Endothelial cell of umbilical vein (primary cell): Measurements from ENCODE around the gene OPCML. TPM values are rescaled to one million over a fixed set of nuclear protein-coding genes. Genes with fewer than 3 reads are reported as not detected.

Experiments
- BruUV-seq: library from RNA; stranded (reverse); fragments of 400-500 nt; replicated peaks from 2 replicates; lab custom pipeline; 2021; lab: Mats Ljungman, UMichigan
- CTCF ChIA-PET: fragments of 300-600, 350-600 bp; sonication (Branson Sonifier 250); formaldehyde crosslinking; loops from one replicate; lab custom pipeline; 2021; ENCODE audit warnings: antibody characterized with exemption, inconsistent platforms; lab: Charles Lee
- POLR2A ChIA-PET: fragments of 300-600, 350-600 bp; sonication (Branson Sonifier 250); formaldehyde crosslinking; loops from one replicate; lab custom pipeline; 2021; ENCODE audit warnings: antibody characterized with exemption, inconsistent platforms; lab: Charles Lee
- DNase-seq: peaks from one replicate; pipeline ENCODE4 v3.0.0-alpha.2; 2011; ENCODE audit warnings: low read depth, low spot score
- FAIRE-seq: peaks from 2 replicates; lab custom pipeline; 2011; peaks lifted over from hg19 to GRCh38; lab: Jason Lieb, UNC
- H2AFZ ChIP-seq: 2 replicates; pipeline ENCODE4 v1.6.0; 2012; ENCODE audit warnings: low read depth, low read length, control low read depth, inconsistent platforms
- H3K27ac ChIP-seq: 2 replicates; pipeline ENCODE4 v1.5.1; 2011; ENCODE audit warnings: low read depth, mild to moderate bottlenecking, control low read depth, low read length, moderate library complexity; ENCODE audit not compliant: insufficient read depth
- H3K27me3 ChIP-seq, 2 experiments: 2 replicates each; pipeline versions ENCODE4 v1.6.0 to v1.6.1; 2011; ENCODE audit warnings: low read length in 2 of 2, mixed read lengths in 1 of 2; ENCODE audit not compliant: control insufficient read depth in 2 of 2, insufficient read depth in 2 of 2
- H3K36me3 ChIP-seq, 2 experiments: 2 replicates in 1 of 2; 3 replicates in 1 of 2; pipeline ENCODE4 v1.5.1; 2011; ENCODE audit warnings: low read length in 2 of 2, mild to moderate bottlenecking in 1 of 2, moderate library complexity in 1 of 2; ENCODE audit not compliant: control insufficient read depth in 2 of 2, insufficient read depth in 2 of 2; ENCODE audit errors: extremely low read depth in 1 of 2
- H3K4me1 ChIP-seq: 3 replicates; pipeline ENCODE4 v1.5.1; 2011; ENCODE audit warnings: mild to moderate bottlenecking, low read length; ENCODE audit not compliant: control insufficient read depth, insufficient read depth; ENCODE audit errors: extremely low read depth
- H3K4me2 ChIP-seq: 2 replicates; pipeline ENCODE4 v1.6.1; 2011; ENCODE audit warnings: low read length, control low read depth, mixed read lengths; ENCODE audit not compliant: insufficient read depth
- H3K4me3 ChIP-seq, 3 experiments: fragments of 200-600 bp in 1 of 3; sonication (generic), shearing (Covaris generic) in 1 of 3; replicated peaks in 1 of 3; 2 replicates each; pipeline ENCODE4 v1.5.1; 2011 to 2016; ENCODE audit warnings: control low read depth in 3 of 3, low read length in 3 of 3, mild to moderate bottlenecking in 2 of 3, inconsistent platforms in 1 of 3, low read depth in 1 of 3, moderate library complexity in 1 of 3; ENCODE audit not compliant: insufficient read depth in 1 of 3
- H3K79me2 ChIP-seq: 2 replicates; pipeline ENCODE4 v1.6.0; 2012; ENCODE audit warnings: low read length, inconsistent platforms; ENCODE audit not compliant: control insufficient read depth, insufficient read depth
- H3K9ac ChIP-seq: replicated peaks from 2 replicates; pipeline ENCODE3; 2011; ENCODE audit warnings: low read length, control low read depth; ENCODE audit not compliant: insufficient read depth; ENCODE audit errors: extremely low read depth
- H3K9me1 ChIP-seq: replicated peaks from 3 replicates; pipeline ENCODE4 v1.6.0; 2011; ENCODE audit warnings: mild to moderate bottlenecking, low read length; ENCODE audit not compliant: control insufficient read depth, insufficient read depth; ENCODE audit errors: extremely low read depth
- H3K9me3 ChIP-seq: replicated peaks from 2 replicates; pipeline ENCODE4 v1.5.1; 2012; ENCODE audit warnings: low read length, inconsistent platforms; ENCODE audit not compliant: control insufficient read depth, insufficient read depth
- H4K20me1 ChIP-seq: replicated peaks from 2 replicates; pipeline ENCODE3; 2011; ENCODE audit warnings: mild to moderate bottlenecking, low read length; ENCODE audit not compliant: control insufficient read depth, insufficient read depth; ENCODE audit errors: extremely low read depth
- FOS ChIP-seq: IDR thresholded peaks from 2 replicates; pipeline ENCODE4 v1.6.1; 2011; ENCODE audit warnings: mild to moderate bottlenecking, low read length, moderate library complexity, borderline replicate concordance; ENCODE audit not compliant: insufficient read depth
- GATA2 ChIP-seq: IDR thresholded peaks from 2 replicates; pipeline ENCODE4 v1.7.0; 2011; ENCODE audit warnings: low read depth, mild to moderate bottlenecking, moderate library complexity, mixed read lengths, low read length; ENCODE audit not compliant: insufficient read length, insufficient read depth
- JUN ChIP-seq: IDR thresholded peaks from 2 replicates; pipeline ENCODE4 v1.6.1; 2011; ENCODE audit warnings: borderline replicate concordance, low read depth; ENCODE audit not compliant: insufficient read length, insufficient read depth
- MYC ChIP-seq: IDR thresholded peaks from one replicate; pipeline ENCODE4 v1.6.1; 2011; ENCODE audit warnings: mild to moderate bottlenecking, low read depth, low read length
- POLR2A ChIP-seq: IDR thresholded peaks from 2 replicates; pipeline ENCODE4 v1.6.1; 2012; ENCODE audit warnings: low read depth, mild to moderate bottlenecking, control low read depth, low read length
- POLR2AphosphoS5 ChIP-seq: IDR thresholded peaks from 2 replicates; pipeline ENCODE4 v1.6.1; 2012; ENCODE audit warnings: low read depth, mild to moderate bottlenecking, control low read depth, low read length, moderate library complexity; ENCODE audit not compliant: insufficient read depth
- dilution Hi-C: fragments of 300-500 bp; cut with MboI; formaldehyde crosslinking; loops from one replicate; pipeline ENCODE4 v1.15.0; 2019; ENCODE audit warnings: low sequenced_read_pairs; ENCODE audit not compliant: extremely low pct_ligation_motif_present
- intact Hi-C: fragments of 100-400 bp; cut with micrococcal nuclease; formaldehyde crosslinking; loops from one replicate; pipeline ENCODE4 v1.10.0; 2022
- polyA plus RNA-seq, 4 experiments: library from polyadenylated mRNA; depleted of rRNA in 3 of 4; stranded (reverse) in 3 of 4; unstranded in 1 of 4; fragments of >200 nt; gene quantifications; 2 replicates each; pipeline versions ENCODE4 v1.2.1 to v1.2.3, GENCODE V29; 2011 to 2012; ENCODE audit warnings: missing spikeins in 1 of 4
- total RNA-seq: library from RNA; stranded (reverse); gene quantifications from 2 replicates; pipeline ENCODE4 v1.2.3, GENCODE V29; 2021
- TF ChIP-seq, protein P1 (sequence below): IDR thresholded peaks from 2 replicates; pipeline ENCODE4 v1.6.1; 2011; ENCODE audit not compliant: insufficient read depth, insufficient read length
- TF ChIP-seq, protein P2 (sequence below), 2 donors: IDR thresholded peaks; 1 replicate in 1 of 2; 2 replicates in 1 of 2; pipeline ENCODE4 v1.5.1; 2011; ENCODE audit warnings: low read length in 2 of 2, mild to moderate bottlenecking in 2 of 2, moderate library complexity in 2 of 2, control low read depth in 1 of 2, inconsistent platforms in 1 of 2, low read depth in 1 of 2; ENCODE audit not compliant: insufficient read depth in 1 of 2; ENCODE audit errors: extremely low read depth in 1 of 2

The OPCML gene
- total and polyA plus RNA-seq, 2 donors (not counting 3 experiments of a cell fraction or from before 2014, with no cell fraction given), result not detected

GRCh38 chr11:133081730-133082452 lies 450.4 kb downstream of the OPCML start:
- intact Hi-C loops (no loop called here), dilution Hi-C loops (no loop called here)
- H3K27ac ChIP-seq, result no peak overlapping the region
- ChIA-PET POLR2A (no interaction called here), CTCF (interaction anchor here (1.5 kb wide), 1 partner anchor 753 kb away, joined by 7 read pairs; no protein-coding TSS in a partner anchor)
- no peak overlapping the region for H3K4me2 ChIP-seq
- no peaks in the 10 kb centered on the region for H3K27me3 ChIP-seq
- FAIRE-seq (no peak), DNase-seq (no peak)
- no peaks in the 10 kb centered on the region for H3K4me1 ChIP-seq
- no TSS peak for BruUV-seq
- H2AFZ ChIP-seq, result no peak overlapping the region
- H3K4me3 ChIP-seq, result no peak overlapping the region
- H3K79me2 ChIP-seq, result no peaks in the 10 kb centered on the region
- no peaks in the 10 kb centered on the region for H3K9me3 ChIP-seq
- TF ChIP-seq, protein P1, sequence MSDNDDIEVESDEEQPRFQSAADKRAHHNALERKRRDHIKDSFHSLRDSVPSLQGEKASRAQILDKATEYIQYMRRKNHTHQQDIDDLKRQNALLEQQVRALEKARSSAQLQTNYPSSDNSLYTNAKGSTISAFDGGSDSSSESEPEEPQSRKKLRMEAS, result no peak
- TF ChIP-seq GATA2 (no peak), FOS (no peak), MYC (no peak), POLR2AphosphoS5 (no peak), JUN (no peak), POLR2A (no peak)
- TF ChIP-seq, protein P2, sequence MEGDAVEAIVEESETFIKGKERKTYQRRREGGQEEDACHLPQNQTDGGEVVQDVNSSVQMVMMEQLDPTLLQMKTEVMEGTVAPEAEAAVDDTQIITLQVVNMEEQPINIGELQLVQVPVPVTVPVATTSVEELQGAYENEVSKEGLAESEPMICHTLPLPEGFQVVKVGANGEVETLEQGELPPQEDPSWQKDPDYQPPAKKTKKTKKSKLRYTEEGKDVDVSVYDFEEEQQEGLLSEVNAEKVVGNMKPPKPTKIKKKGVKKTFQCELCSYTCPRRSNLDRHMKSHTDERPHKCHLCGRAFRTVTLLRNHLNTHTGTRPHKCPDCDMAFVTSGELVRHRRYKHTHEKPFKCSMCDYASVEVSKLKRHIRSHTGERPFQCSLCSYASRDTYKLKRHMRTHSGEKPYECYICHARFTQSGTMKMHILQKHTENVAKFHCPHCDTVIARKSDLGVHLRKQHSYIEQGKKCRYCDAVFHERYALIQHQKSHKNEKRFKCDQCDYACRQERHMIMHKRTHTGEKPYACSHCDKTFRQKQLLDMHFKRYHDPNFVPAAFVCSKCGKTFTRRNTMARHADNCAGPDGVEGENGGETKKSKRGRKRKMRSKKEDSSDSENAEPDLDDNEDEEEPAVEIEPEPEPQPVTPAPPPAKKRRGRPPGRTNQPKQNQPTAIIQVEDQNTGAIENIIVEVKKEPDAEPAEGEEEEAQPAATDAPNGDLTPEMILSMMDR (IDR thresholded peaks at IDR 0.05; ENCODE audit: extremely low read depth in 1 of 2, insufficient read depth in 1 of 2, low read depth in 1 of 2, low read length in 2 of 2), result no peak
- no peak overlapping the region for H3K9ac ChIP-seq
- H4K20me1 ChIP-seq, result no peaks in the 10 kb centered on the region
- no peaks in the 10 kb centered on the region for H3K9me1 ChIP-seq
- H3K36me3 ChIP-seq, result no peaks in the 10 kb centered on the region
